HG03045 (cell line): ENCODE measurements around the gene GALNT2.
A peak's percentile ranks its signal among the peaks of the same experiment; 100 is the strongest.

Source experiments
- ATAC-seq: cut with Tn5 transposase; IDR thresholded peaks from one replicate; pipeline ENCODE4 v1.9.1; 2021; ENCODE audit warnings: mild to moderate bottlenecking, moderate library complexity; ENCODE audit not compliant: unreplicated experiment

Gene GALNT2

GRCh38 chr1:230204842-230205241 lies 137.8 kb downstream of the GALNT2 start:
- ATAC-seq = no peak

- no peak for ATAC-seq
These were observed 138.7 kb downstream of the GALNT2 start for GRCh38 chr1:230205719-230206198.

GRCh38 chr1:230206207-230206606 lies 139.2 kb downstream of the GALNT2 start:
- no peak for ATAC-seq

- no peak for ATAC-seq
These were observed 139.9 kb downstream of the GALNT2 start for GRCh38 chr1:230206976-230207375.

GRCh38 chr1:230207598-230207997 lies 140.6 kb downstream of the GALNT2 start:
- ATAC-seq = no peak

- ATAC-seq = peak; percentile 48
These were observed 141.7 kb downstream of the GALNT2 start for GRCh38 chr1:230208619-230209261.

GRCh38 chr1:230210326-230210980 lies 143.4 kb downstream of the GALNT2 start:
- ATAC-seq = no peak

GRCh38 chr1:230210981-230211336 lies 143.9 kb downstream of the GALNT2 start:
- ATAC-seq = no peak

- no peak for ATAC-seq
These were observed 144.6 kb downstream of the GALNT2 start for GRCh38 chr1:230211436-230212145.

GRCh38 chr1:230212405-230212936 lies 145.4 kb downstream of the GALNT2 start:
- peak; percentile 32 for ATAC-seq

- no peak for ATAC-seq
These were observed 148.0 kb downstream of the GALNT2 start for GRCh38 chr1:230215031-230215430.

GRCh38 chr1:230215529-230215928 lies 148.5 kb downstream of the GALNT2 start:
- no peak for ATAC-seq

GRCh38 chr1:230216896-230217295 lies 149.9 kb downstream of the GALNT2 start:
- ATAC-seq = no peak

- no peak for ATAC-seq
These were observed 151.6 kb downstream of the GALNT2 start for GRCh38 chr1:230218667-230219066.

GRCh38 chr1:230219174-230220067 lies 152.4 kb downstream of the GALNT2 start:
- ATAC-seq = no peak

- ATAC-seq = no peak
These were observed 153.4 kb downstream of the GALNT2 start for GRCh38 chr1:230220478-230220877.

GRCh38 chr1:230220907-230221306 lies 153.9 kb downstream of the GALNT2 start:
- ATAC-seq = no peak

- ATAC-seq = no peak
These were observed 155.6 kb downstream of the GALNT2 start for GRCh38 chr1:230222678-230223077.

GRCh38 chr1:230224101-230224960 lies 157.3 kb downstream of the GALNT2 start:
- ATAC-seq = no peak
